Stimulated activated CD4-positive, alpha-beta T cell treated with anti-CD3 and anti-CD28 coated beads, Interleukin-2, amount 100 ng/mL, for 48 hours (primary cell): ENCODE data around the gene SHANK3.
"Not testable (repeated sequence)": the region's sequence is repeated elsewhere in the genome, so short reads cannot be mapped to it uniquely, and the experiment has no call there.

Source experiments
- DNase-seq, 2 donors: peaks; one replicate each; pipeline ENCODE4 v3.0.0-alpha.2; 2020

The SHANK3 gene

GRCh38 chr22:50654664-50655063 lies 18.0 kb upstream of the SHANK3 start:
- DNase-seq = not testable (repeated sequence)

- DNase-seq = no peak
Observed at GRCh38 chr22:50656122-50657070, 16.2 kb upstream of the SHANK3 start.

GRCh38 chr22:50657925-50658324 lies 14.7 kb upstream of the SHANK3 start:
- DNase-seq = no peak

- DNase-seq = not testable (repeated sequence)
Observed at GRCh38 chr22:50659711-50660110, 12.9 kb upstream of the SHANK3 start.

GRCh38 chr22:50660306-50660705 lies 12.3 kb upstream of the SHANK3 start:
- DNase-seq = no peak

- DNase-seq = no peak
Observed at GRCh38 chr22:50665212-50665611, 7.4 kb upstream of the SHANK3 start.

- DNase-seq = no peak
Observed at GRCh38 chr22:50665738-50666137, 6.9 kb upstream of the SHANK3 start.

GRCh38 chr22:50670513-50670912 lies 2.1 kb upstream of the SHANK3 start:
- no peak for DNase-seq

- no peak for DNase-seq
Observed at GRCh38 chr22:50670914-50671538, 1.6 kb upstream of the SHANK3 start.

- no peak for DNase-seq
Observed at GRCh38 chr22:50671641-50672040, 982 bp upstream of the SHANK3 start.

- no peak for DNase-seq
Observed at GRCh38 chr22:50672041-50672440, 582 bp upstream of the SHANK3 start.

GRCh38 chr22:50673231-50674129 lies 857 bp downstream of the SHANK3 start:
- no peak for DNase-seq

- no peak for DNase-seq
Observed at GRCh38 chr22:50674130-50674500, 1.5 kb downstream of the SHANK3 start.

GRCh38 chr22:50674606-50675552 lies 2.3 kb downstream of the SHANK3 start:
- no peak for DNase-seq

GRCh38 chr22:50675553-50676179 lies 3.0 kb downstream of the SHANK3 start:
- DNase-seq = no peak

GRCh38 chr22:50676180-50676636 lies 3.6 kb downstream of the SHANK3 start:
- DNase-seq = no peak

GRCh38 chr22:50676661-50677492 lies 4.3 kb downstream of the SHANK3 start:
- no peak for DNase-seq

GRCh38 chr22:50677493-50678217 lies 5.0 kb downstream of the SHANK3 start:
- DNase-seq = no peak

GRCh38 chr22:50678218-50678650 lies 5.6 kb downstream of the SHANK3 start:
- no peak for DNase-seq
